BE2C (cell line): ENCODE data around the gene KRT8.

ENCODE experiments used
- DNase-seq: peaks from one replicate; pipeline ENCODE4 v3.0.0-alpha.2; 2020
- H3K27me3 ChIP-seq: fragments of 250-450 bp; sonication (Bioruptor Pico); 2 replicates; pipeline ENCODE4 v1.5.1; 2020; ENCODE audit warnings: mild to moderate bottlenecking
- H3K36me3 ChIP-seq: fragments of 250-450 bp; sonication (Bioruptor Pico); 2 replicates; pipeline ENCODE4 v1.5.1; 2020; ENCODE audit warnings: mild to moderate bottlenecking
- H3K4me1 ChIP-seq: fragments of 250-450 bp; sonication (Bioruptor Pico); 2 replicates; pipeline ENCODE4 v1.5.1; 2020
- H3K4me3 ChIP-seq: 2 replicates; pipeline ENCODE4 v1.5.1; 2011; ENCODE audit warnings: low read depth, low read length
- H3K9me3 ChIP-seq: fragments of 250-450 bp; sonication (Bioruptor Pico); 2 replicates; pipeline ENCODE4 v1.5.1; 2020
- CTCF ChIP-seq: IDR thresholded peaks from 2 replicates; pipeline ENCODE4 v1.5.1; 2012; ENCODE audit warnings: mild to moderate bottlenecking, low read depth, low read length

The KRT8 gene

DNA sequence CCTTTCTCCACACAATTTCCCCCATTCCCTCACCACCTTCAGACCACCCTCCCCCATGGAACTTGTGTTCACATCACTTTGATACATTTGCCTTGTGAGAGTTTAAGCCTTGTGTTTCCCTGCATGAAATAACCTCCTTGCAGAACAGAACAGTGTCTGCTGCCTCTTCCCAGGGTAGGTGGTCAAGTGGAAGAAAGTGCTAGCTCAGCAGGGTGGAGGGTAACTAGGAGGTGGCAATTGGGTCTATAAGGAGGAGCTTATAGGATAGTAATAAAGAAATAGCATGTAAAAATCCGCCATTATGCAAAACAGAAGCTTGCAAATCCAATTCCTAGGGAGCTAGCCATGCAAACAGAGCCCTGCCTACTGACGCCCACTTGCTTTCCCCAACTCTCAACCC is 13.9 kb upstream of the KRT8 start:
- no peaks in the 10 kb centered on the region; the same call in 1 of the 2 replicates for H3K4me1 ChIP-seq
- no peaks in the 10 kb centered on the region for H3K36me3 ChIP-seq
- H3K4me3 ChIP-seq, result no peak overlapping the region
- no peaks in the 10 kb centered on the region for H3K27me3 ChIP-seq
- no peak for DNase-seq
- no peaks in the 10 kb centered on the region for H3K9me3 ChIP-seq
- TF ChIP-seq CTCF, result no peak

DNA sequence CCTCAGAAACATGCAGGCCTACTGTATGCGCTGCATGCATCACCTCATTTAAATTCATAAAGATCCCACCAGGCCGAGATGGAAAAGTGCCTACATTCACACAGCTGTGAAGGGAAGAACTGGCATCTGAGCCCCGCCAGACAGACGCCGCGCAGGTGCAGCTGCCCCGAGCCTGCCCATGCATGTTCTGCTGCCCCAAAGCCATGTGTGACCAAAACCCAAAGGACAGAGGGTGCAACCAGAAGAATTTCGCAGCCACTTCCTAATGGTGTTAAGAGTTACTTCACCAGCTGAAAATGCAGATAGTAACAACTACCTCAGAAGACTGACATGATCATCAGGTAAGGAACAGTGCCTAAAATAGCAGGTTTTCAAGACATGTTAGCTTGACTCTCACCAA is 13.5 kb upstream of the KRT8 start:
- H3K9me3 ChIP-seq, result no peaks in the 10 kb centered on the region
- H3K36me3 ChIP-seq, result no peaks in the 10 kb centered on the region
- no peaks in the 10 kb centered on the region for H3K27me3 ChIP-seq
- H3K4me3 ChIP-seq, result no peak overlapping the region
- H3K4me1 ChIP-seq, result no peaks in the 10 kb centered on the region; the same call in 1 of the 2 replicates
- no peak for TF ChIP-seq CTCF
- DNase-seq, result no peak

- Histone ChIP-seq H3K27me3 (no peaks in the 10 kb centered on the region), H3K4me3 (no peak overlapping the region), H3K36me3 (no peaks in the 10 kb centered on the region), H3K4me1 (no peaks in the 10 kb centered on the region; the same call in 1 of the 2 replicates), H3K9me3 (no peaks in the 10 kb centered on the region)
- TF ChIP-seq CTCF, result no peak
- no peak for DNase-seq
Observed at GRCh38 chr12:52917800-52918199, 12.9 kb upstream of the KRT8 start.

GRCh38 chr12:52916216-52916615 is 11.3 kb upstream of the KRT8 start:
- Histone ChIP-seq H3K9me3 (no peaks in the 10 kb centered on the region), H3K36me3 (no peaks in the 10 kb centered on the region), H3K27me3 (no peaks in the 10 kb centered on the region), H3K4me3 (no peak overlapping the region), H3K4me1 (no peaks in the 10 kb centered on the region; the same call in 1 of the 2 replicates)
- DNase-seq, result no peak
- no peak for TF ChIP-seq CTCF

DNA sequence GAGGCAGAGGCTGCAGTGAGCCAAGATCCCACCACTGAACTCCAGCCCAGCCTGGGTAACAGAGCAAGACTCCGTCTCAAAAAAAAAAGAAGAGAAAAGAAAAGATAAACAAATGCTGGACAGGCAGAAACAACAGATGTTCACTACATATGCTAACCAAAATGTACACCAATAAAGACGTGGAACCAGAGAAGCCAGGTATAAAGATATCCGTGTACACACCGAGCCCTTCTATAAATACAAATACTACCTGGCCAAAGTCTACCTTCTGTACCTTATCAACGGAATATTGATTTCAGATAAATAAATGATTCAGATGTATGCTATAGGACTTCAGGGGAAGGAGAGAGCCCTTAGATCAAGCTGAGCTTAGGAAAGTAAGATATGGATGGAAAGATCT is 10.8 kb upstream of the KRT8 start:
- no peaks in the 10 kb centered on the region for H3K27me3 ChIP-seq

DNA sequence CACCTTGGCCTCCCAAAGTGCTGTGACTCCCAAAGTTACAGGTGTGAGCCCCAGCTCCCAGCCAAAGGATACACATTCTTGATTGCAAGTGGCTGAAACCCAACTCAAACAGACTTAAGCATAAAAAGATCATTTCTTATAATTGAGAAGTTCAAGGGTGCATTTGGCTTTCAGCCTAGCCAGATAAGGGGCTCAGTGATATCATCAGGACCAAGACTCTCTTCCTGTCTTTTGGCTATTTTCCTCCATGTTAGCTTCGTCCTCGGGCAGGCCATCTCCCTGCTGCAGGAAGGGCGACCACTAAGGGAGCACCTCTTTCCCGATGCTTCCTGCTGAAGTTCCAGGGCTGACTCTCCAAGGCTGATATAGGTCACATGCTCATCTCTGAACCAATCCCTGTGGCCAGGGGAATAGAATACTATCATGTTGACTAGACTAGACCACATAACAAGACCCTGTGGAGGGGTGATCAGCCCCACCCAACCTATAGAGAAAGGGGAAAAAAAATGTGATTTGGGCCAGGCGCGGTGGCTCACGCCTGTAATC is 9.8 kb upstream of the KRT8 start:
- Histone ChIP-seq H3K36me3 (no peaks in the 10 kb centered on the region), H3K27me3 (no peaks in the 10 kb centered on the region), H3K4me3 (no peak overlapping the region), H3K9me3 (no peaks in the 10 kb centered on the region), H3K4me1 (no peaks in the 10 kb centered on the region)
- DNase-seq, result no peak
- no peak for TF ChIP-seq CTCF

More for the DNA sequence above, 10.8 kb upstream of the KRT8 start:
- Histone ChIP-seq H3K4me3 (no peak overlapping the region), H3K9me3 (no peaks in the 10 kb centered on the region), H3K36me3 (no peaks in the 10 kb centered on the region), H3K4me1 (no peaks in the 10 kb centered on the region)
- no peak for TF ChIP-seq CTCF
- no peak for DNase-seq
